Right ventricle myocardium inferior (tissue), 1 donor: ENCODE data around the gene SCAMP4. TPM values are rescaled to one million over a fixed set of nuclear protein-coding genes. Genes with fewer than 3 reads are reported as not detected.

Experiments
- ATAC-seq: fragments of 200-7000 bp; cut with Tn5 transposase; one replicate; pipeline ENCODE4 v1.9.1; 2020; ENCODE audit warnings: mild to moderate bottlenecking, moderate library complexity
- DNase-seq: peaks from one replicate; pipeline ENCODE4 v3.0.0; 2021; ENCODE audit errors: missing footprints
- intact Hi-C: fragments of 100-400 bp; cut with DNase I; formaldehyde crosslinking; loops from one replicate; pipeline ENCODE4 v1.11.0; 2022
- total RNA-seq: library from RNA; stranded (reverse); fragmentation: NEBNext Ultra II Directional; extraction: Animal tissue kit (Norgen Biotek cat#: 25700); gene quantifications from one replicate; pipeline ENCODE4 v1.2.1, GENCODE V29; 2021
- donor health status: DM: no; HTN: yes; CAD: no; lungs with severe emphysema.

SCAMP4 gene
- total RNA-seq, 1 donor from 2014 or later, result 17.9 TPM

GRCh38 chr19:1947651-1948209, 42.5 kb downstream of the SCAMP4 start:
- intact Hi-C loops, result no loop called here

GRCh38 chr19:1949304-1950101, 44.3 kb downstream of the SCAMP4 start:
- ATAC-seq (no peak), DNase-seq (no peak)
- intact Hi-C loops, result no loop called here

More at GRCh38 chr19:1947651-1948209, 42.5 kb downstream of the SCAMP4 start:
- ATAC-seq (peak; percentile 9), DNase-seq (no peak)

GRCh38 chr19:1950640-1951039, 45.4 kb downstream of the SCAMP4 start:
- no peak for ATAC-seq
- no peak for DNase-seq
- intact Hi-C loops, result no loop called here

GRCh38 chr19:1952635-1953034, 47.4 kb downstream of the SCAMP4 start:
- intact Hi-C loops, result no loop called here

GRCh38 chr19:1953037-1953436, 47.8 kb downstream of the SCAMP4 start:
- ATAC-seq, result no peak
- no peak for DNase-seq
- intact Hi-C loops, result no loop called here

More at GRCh38 chr19:1952635-1953034, 47.4 kb downstream of the SCAMP4 start:
- ATAC-seq, result no peak
- DNase-seq, result no peak

- ATAC-seq (no peak), DNase-seq (peak; percentile 42)
- intact Hi-C loops, result no loop called here
Measured at GRCh38 chr19:1953441-1954094, 48.4 kb downstream of the SCAMP4 start.

GRCh38 chr19:1954532-1954933, 49.3 kb downstream of the SCAMP4 start:
- DNase-seq (no peak), ATAC-seq (no peak)
- intact Hi-C loops, result no loop called here

- ATAC-seq (no peak), DNase-seq (no peak)
- intact Hi-C loops, result no loop called here
Measured at GRCh38 chr19:1955171-1956121, 50.2 kb downstream of the SCAMP4 start.

GRCh38 chr19:1956122-1956494, 50.9 kb downstream of the SCAMP4 start:
- DNase-seq (no peak), ATAC-seq (no peak)
- intact Hi-C loops, result no loop called here

- peak; percentile 71 for DNase-seq
- peak; percentile 32 for ATAC-seq
- intact Hi-C loops, result no loop called here
Measured at GRCh38 chr19:1956868-1957492, 51.8 kb downstream of the SCAMP4 start.

- ATAC-seq (peak; percentile 7), DNase-seq (no peak)
- intact Hi-C loops, result no loop called here
Measured at GRCh38 chr19:1957562-1958248, 52.5 kb downstream of the SCAMP4 start.

GRCh38 chr19:1959928-1960589, 54.9 kb downstream of the SCAMP4 start:
- intact Hi-C loops, result no loop called here
- ATAC-seq (no peak), DNase-seq (peak; percentile 49)

GRCh38 chr19:1961000-1961883, 56.0 kb downstream of the SCAMP4 start:
- intact Hi-C loops, result no loop called here
- ATAC-seq (no peak), DNase-seq (no peak)

GRCh38 chr19:1962674-1963073, 57.5 kb downstream of the SCAMP4 start:
- no peak for ATAC-seq
- intact Hi-C loops, result no loop called here
- no peak for DNase-seq

- ATAC-seq (no peak), DNase-seq (no peak)
- intact Hi-C loops, result no loop called here
Measured at GRCh38 chr19:1967087-1967608, 61.9 kb downstream of the SCAMP4 start.
